ENCODE measurements around the gene CORO1C. TPM values are rescaled to one million over a fixed set of nuclear protein-coding genes. Genes with fewer than 3 reads are reported as not detected.
"Not testable (repeated sequence)": the region's sequence is repeated elsewhere in the genome, so short reads cannot be mapped to it uniquely, and the experiment has no call there.

Gene CORO1C
- total RNA-seq, 3 donors from 2014 or later (not counting 1 experiment from before 2014, with no cell fraction given) = 28.9 to 43.5 (median 36.0) TPM

DNA sequence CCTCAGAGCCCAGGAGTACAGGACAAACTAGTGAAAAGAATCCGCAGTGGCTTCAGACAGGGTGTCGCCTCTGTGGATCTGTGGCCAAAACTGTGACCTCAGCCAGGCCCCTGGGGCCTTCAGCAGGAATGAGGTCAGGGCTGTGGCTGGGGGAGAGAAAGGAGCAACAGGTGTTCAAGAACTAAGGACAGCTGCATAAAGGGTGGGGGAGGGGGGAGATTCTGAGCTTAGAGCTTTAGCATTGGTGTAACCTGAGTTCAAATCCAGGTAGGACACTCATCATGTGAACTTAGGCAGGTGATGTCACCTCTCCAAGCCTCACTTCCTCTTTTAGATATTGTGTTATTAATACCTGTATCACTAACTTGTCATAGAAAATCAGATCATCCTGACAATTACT lies 40.9 kb upstream of the CORO1C start:
- Mint-ChIP-seq H3K9me3 (no peaks in the 10 kb centered on the region), H3K27ac (no peak overlapping the region), H3K36me3 (no peaks in the 10 kb centered on the region), H3K4me3 (no peak overlapping the region), H3K4me1 (peaks cover 4 to 6% of the 10 kb centered on the region in 2 donors), H3K27me3 (ENCODE audit: low read depth in 2 of 2) (peaks cover 0 to 4% of the 10 kb centered on the region in 2 donors)
- ATAC-seq (no peak), DNase-seq (no peak)
- H3K4me1 ChIP-seq (ENCODE audit: control insufficient read depth, insufficient read depth, low read length) = peaks cover 10% of the 10 kb centered on the region
- H3K27me3 ChIP-seq (ENCODE audit: control insufficient read depth, insufficient read depth, low read length) = peaks cover 6% of the 10 kb centered on the region
- TF ChIP-seq, protein P1, sequence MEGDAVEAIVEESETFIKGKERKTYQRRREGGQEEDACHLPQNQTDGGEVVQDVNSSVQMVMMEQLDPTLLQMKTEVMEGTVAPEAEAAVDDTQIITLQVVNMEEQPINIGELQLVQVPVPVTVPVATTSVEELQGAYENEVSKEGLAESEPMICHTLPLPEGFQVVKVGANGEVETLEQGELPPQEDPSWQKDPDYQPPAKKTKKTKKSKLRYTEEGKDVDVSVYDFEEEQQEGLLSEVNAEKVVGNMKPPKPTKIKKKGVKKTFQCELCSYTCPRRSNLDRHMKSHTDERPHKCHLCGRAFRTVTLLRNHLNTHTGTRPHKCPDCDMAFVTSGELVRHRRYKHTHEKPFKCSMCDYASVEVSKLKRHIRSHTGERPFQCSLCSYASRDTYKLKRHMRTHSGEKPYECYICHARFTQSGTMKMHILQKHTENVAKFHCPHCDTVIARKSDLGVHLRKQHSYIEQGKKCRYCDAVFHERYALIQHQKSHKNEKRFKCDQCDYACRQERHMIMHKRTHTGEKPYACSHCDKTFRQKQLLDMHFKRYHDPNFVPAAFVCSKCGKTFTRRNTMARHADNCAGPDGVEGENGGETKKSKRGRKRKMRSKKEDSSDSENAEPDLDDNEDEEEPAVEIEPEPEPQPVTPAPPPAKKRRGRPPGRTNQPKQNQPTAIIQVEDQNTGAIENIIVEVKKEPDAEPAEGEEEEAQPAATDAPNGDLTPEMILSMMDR (IDR thresholded peaks at IDR 0.05) = no peak
- H3K9me3 ChIP-seq (ENCODE audit: control insufficient read depth, insufficient read depth, low read length) = no peaks in the 10 kb centered on the region
- H3K27ac ChIP-seq (ENCODE audit: low read length) = no peak overlapping the region
- no peak overlapping the region for H3K4me3 ChIP-seq (ENCODE audit: low read length)
- WGBS (ENCODE audit: insufficient coverage) = 38% methylated on average over 2 of the region's 2 CpGs
- H3K36me3 ChIP-seq (ENCODE audit: control insufficient read depth, insufficient read depth, low read length) = no peaks in the 10 kb centered on the region
- intact Hi-C loops (cut with micrococcal nuclease) = no loop called here

DNA sequence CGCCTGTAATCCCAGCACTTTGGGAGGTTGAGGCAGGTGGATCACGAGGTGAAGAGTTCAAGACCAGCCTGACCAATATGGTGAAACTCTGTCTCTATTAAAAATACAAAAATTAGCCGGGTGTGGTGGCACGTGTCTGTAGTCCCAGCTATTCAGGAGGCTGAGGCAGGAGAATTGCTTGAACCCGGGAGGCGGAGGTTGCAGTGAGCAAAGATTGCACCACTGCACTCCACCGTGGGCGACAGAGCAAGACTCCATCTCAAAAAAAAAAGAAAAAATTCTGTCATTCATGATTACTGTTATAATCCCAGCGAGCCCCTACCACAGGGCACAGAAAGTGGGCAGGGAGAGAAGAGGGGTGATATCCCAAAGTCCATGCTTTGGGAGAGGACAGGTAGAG lies 40.5 kb upstream of the CORO1C start:
- not testable (repeated sequence) for H3K27ac Mint-ChIP-seq

DNA sequence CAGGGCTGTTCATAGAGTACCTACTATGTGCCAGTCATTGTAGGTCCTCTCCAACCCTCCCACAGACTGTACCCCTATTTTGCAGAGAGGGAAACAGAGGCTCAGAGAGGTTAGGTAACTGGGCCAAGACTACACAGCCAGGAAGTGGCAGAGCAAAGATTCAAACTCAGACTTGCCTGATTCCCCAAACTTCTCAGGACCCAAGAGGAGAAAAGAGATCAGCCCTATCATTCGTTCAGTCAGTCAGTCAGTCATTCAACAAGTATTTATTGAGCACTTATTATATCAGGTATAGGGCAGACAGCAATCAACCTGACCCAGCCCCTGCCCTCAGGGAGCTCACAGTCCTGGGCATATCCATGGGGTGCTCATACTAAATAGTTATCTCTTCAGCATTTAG lies 39.6 kb upstream of the CORO1C start:
- DNase-seq (no peak), ATAC-seq (no peak)
- Histone ChIP-seq H3K4me1 (ENCODE audit: control insufficient read depth, insufficient read depth, low read length) (peaks cover 10% of the 10 kb centered on the region), H3K36me3 (ENCODE audit: control insufficient read depth, insufficient read depth, low read length) (no peaks in the 10 kb centered on the region), H3K27ac (ENCODE audit: low read length) (no peak overlapping the region), H3K4me3 (ENCODE audit: low read length) (no peak overlapping the region), H3K9me3 (ENCODE audit: control insufficient read depth, insufficient read depth, low read length) (no peaks in the 10 kb centered on the region), H3K27me3 (ENCODE audit: control insufficient read depth, insufficient read depth, low read length) (peaks cover 6% of the 10 kb centered on the region)
- H3K27me3 Mint-ChIP-seq (ENCODE audit: low read depth in 2 of 2) = peaks cover 0 to 7% of the 10 kb centered on the region in 2 donors
- no CpG with 5 or more reads among the region's 1 CpG for WGBS (ENCODE audit: insufficient coverage)
- H3K9me3 Mint-ChIP-seq = no peaks in the 10 kb centered on the region
- intact Hi-C loops (cut with micrococcal nuclease) = no loop called here
- no peak overlapping the region for H3K4me3 Mint-ChIP-seq
- H3K4me1 Mint-ChIP-seq = peaks cover 4 to 6% of the 10 kb centered on the region in 2 donors
- TF ChIP-seq, protein P1 (IDR thresholded peaks at IDR 0.05) = no peak
- H3K36me3 Mint-ChIP-seq = no peaks in the 10 kb centered on the region
- H3K27ac Mint-ChIP-seq = no peak overlapping the region

More for the DNA sequence above, 40.5 kb upstream of the CORO1C start:
- H3K9me3 Mint-ChIP-seq; H3K27me3 Mint-ChIP-seq (ENCODE audit: low read depth in 2 of 2); H3K4me3 ChIP-seq (ENCODE audit: low read length); H3K27ac ChIP-seq (ENCODE audit: low read length); H3K4me1 ChIP-seq (ENCODE audit: control insufficient read depth, insufficient read depth, low read length); H3K9me3 ChIP-seq (ENCODE audit: control insufficient read depth, insufficient read depth, low read length); intact Hi-C loops (cut with micrococcal nuclease); ATAC-seq; H3K4me1 Mint-ChIP-seq; H3K27me3 ChIP-seq (ENCODE audit: control insufficient read depth, insufficient read depth, low read length); H3K36me3 ChIP-seq (ENCODE audit: control insufficient read depth, insufficient read depth, low read length); H3K36me3 Mint-ChIP-seq; DNase-seq; H3K4me3 Mint-ChIP-seq: not testable (repeated sequence)
- 80% methylated on average over 8 of the region's 9 CpGs for WGBS (ENCODE audit: insufficient coverage)

DNA sequence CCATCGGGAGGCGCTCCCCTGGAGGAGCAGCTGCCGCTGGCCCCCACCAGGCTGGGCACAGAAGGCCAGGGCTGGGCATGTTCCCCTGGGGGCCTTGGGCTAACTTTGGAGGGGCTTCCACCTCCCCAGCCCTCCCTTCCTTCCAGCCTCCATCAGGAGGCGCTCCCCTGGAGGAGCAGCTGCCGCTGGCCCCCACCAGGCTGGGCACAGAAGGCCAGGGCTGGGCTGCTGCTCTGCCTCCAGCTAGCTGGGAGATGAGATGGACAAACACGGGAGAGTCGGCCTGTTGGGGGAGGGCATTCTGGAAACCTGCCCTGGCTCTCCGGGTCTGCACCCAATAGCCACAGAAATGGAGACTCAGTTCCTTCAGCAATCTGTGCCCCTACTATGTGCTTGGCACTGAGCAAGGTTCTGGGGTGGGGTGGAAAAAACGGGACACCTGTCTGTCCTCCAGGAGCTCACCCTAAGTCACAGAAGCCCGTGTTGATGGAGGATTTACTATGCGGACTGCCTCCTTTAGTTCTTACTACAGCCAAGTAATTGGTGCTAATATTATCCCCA lies 39.0 kb upstream of the CORO1C start:
- Mint-ChIP-seq H3K4me3 (no peak overlapping the region), H3K9me3 (no peaks in the 10 kb centered on the region), H3K27ac (no peak overlapping the region), H3K36me3 (no peaks in the 10 kb centered on the region), H3K27me3 (ENCODE audit: low read depth in 2 of 2) (peaks cover 0 to 8% of the 10 kb centered on the region in 2 donors), H3K4me1 (peaks cover 4 to 6% of the 10 kb centered on the region in 2 donors)
- peaks cover 10% of the 10 kb centered on the region for H3K4me1 ChIP-seq (ENCODE audit: control insufficient read depth, insufficient read depth, low read length)
- H3K9me3 ChIP-seq (ENCODE audit: control insufficient read depth, insufficient read depth, low read length) = no peaks in the 10 kb centered on the region
- no peaks in the 10 kb centered on the region for H3K36me3 ChIP-seq (ENCODE audit: control insufficient read depth, insufficient read depth, low read length)
- intact Hi-C loops (cut with micrococcal nuclease) = no loop called here
- ATAC-seq = no peak
- no peak overlapping the region for H3K27ac ChIP-seq (ENCODE audit: low read length)
- whole genome bisulfite sequencing (ENCODE audit: insufficient coverage) = 95% methylated on average over 10 of the region's 11 CpGs
- TF ChIP-seq, protein P1 (IDR thresholded peaks at IDR 0.05) = no peak
- no peak for DNase-seq
- peaks cover 6% of the 10 kb centered on the region for H3K27me3 ChIP-seq (ENCODE audit: control insufficient read depth, insufficient read depth, low read length)
- no peak overlapping the region for H3K4me3 ChIP-seq (ENCODE audit: low read length)

Measured in natural killer cell (primary cell).